ENCODE data around the gene CHKA. TPM values are rescaled to one million over a fixed set of nuclear protein-coding genes. Genes with fewer than 3 reads are reported as not detected.

CHKA gene
- total RNA-seq, 2 donors from 2014 or later: 72.1 to 92.6 TPM

- Histone ChIP-seq H3K4me3 (no peak overlapping the region), H3K36me3 (replicated peaks in 1 of 2; ENCODE audit: insufficient read depth in 1 of 2, low read depth in 2 of 2) (peaks cover 0 to 62% of the 10 kb centered on the region in 2 donors)
- 84 to 94% methylated on average over 3 of the region's 3 CpGs for WGBS, 2 donors
Observed at GRCh38 chr11:68066742-68067141, 54.4 kb downstream of the CHKA start.

GRCh38 chr11:68065841-68066240, 55.3 kb downstream of the CHKA start:
- 79 to 87% methylated on average over 5 of the region's 5 CpGs for WGBS, 2 donors
- no peak overlapping the region for H3K4me3 ChIP-seq
- ATAC-seq: no peak
- DNase-seq: no peak
- intact Hi-C loops (cut with DNase I): no loop called here
- TF ChIP-seq CTCF (IDR thresholded peaks at IDR 0.05): no peak
- TF ChIP-seq POLR2A (IDR thresholded peaks at IDR 0.05): no peak
- no peaks in the 10 kb centered on the region for H3K4me1 ChIP-seq
- peaks cover 0 to 65% of the 10 kb centered on the region in 2 donors for H3K36me3 ChIP-seq (replicated peaks in 1 of 2; ENCODE audit: insufficient read depth in 1 of 2, low read depth in 2 of 2)
- no peaks in the 10 kb centered on the region for H3K27me3 ChIP-seq
- no peak overlapping the region for H3K27ac ChIP-seq
- H3K9me3 ChIP-seq: no peaks in the 10 kb centered on the region

More at GRCh38 chr11:68066742-68067141, 54.4 kb downstream of the CHKA start:
- DNase-seq: no peak
- no peak for ATAC-seq
- intact Hi-C loops (cut with DNase I): no loop called here
- H3K4me1 ChIP-seq: no peaks in the 10 kb centered on the region
- no peak overlapping the region for H3K27ac ChIP-seq
- H3K27me3 ChIP-seq: no peaks in the 10 kb centered on the region
- no peaks in the 10 kb centered on the region for H3K9me3 ChIP-seq
- TF ChIP-seq POLR2A (IDR thresholded peaks at IDR 0.05) (no peak), CTCF (IDR thresholded peaks at IDR 0.05) (no peak)

GRCh38 chr11:68064926-68065325, 56.3 kb downstream of the CHKA start:
- TF ChIP-seq CTCF (IDR thresholded peaks at IDR 0.05) (no peak), POLR2A (IDR thresholded peaks at IDR 0.05) (no peak)
- WGBS, 2 donors: 83 to 91% methylated on average over 2 of the region's 2 CpGs
- Histone ChIP-seq H3K4me3 (no peak overlapping the region), H3K27ac (no peak overlapping the region), H3K4me1 (no peaks in the 10 kb centered on the region), H3K27me3 (no peaks in the 10 kb centered on the region), H3K36me3 (replicated peaks in 1 of 2; ENCODE audit: insufficient read depth in 1 of 2, low read depth in 2 of 2) (peaks cover 0 to 71% of the 10 kb centered on the region in 2 donors), H3K9me3 (no peaks in the 10 kb centered on the region)
- ATAC-seq (no peak), DNase-seq (no peak)
- intact Hi-C loops (cut with DNase I): no loop called here

GRCh38 chr11:68061508-68061907, 59.7 kb downstream of the CHKA start:
- WGBS, 2 donors: 93% methylated on average over 7 of the region's 7 CpGs
- Histone ChIP-seq H3K9me3 (no peaks in the 10 kb centered on the region), H3K27ac (no peak overlapping the region), H3K4me3 (no peak overlapping the region), H3K27me3 (no peaks in the 10 kb centered on the region), H3K4me1 (no peaks in the 10 kb centered on the region), H3K36me3 (replicated peaks in 1 of 2; ENCODE audit: insufficient read depth in 1 of 2, low read depth in 2 of 2) (peaks cover 0 to 48% of the 10 kb centered on the region in 2 donors)
- TF ChIP-seq POLR2A (IDR thresholded peaks at IDR 0.05) (no peak), CTCF (IDR thresholded peaks at IDR 0.05) (no peak)
- ATAC-seq (no peak), DNase-seq (no peak)
- intact Hi-C loops (cut with DNase I): no loop called here

GRCh38 chr11:68057807-68058206, 63.4 kb downstream of the CHKA start:
- WGBS, 2 donors: 90 to 95% methylated on average over 4 of the region's 4 CpGs
- Histone ChIP-seq H3K27me3 (no peaks in the 10 kb centered on the region), H3K36me3 (replicated peaks in 1 of 2; ENCODE audit: insufficient read depth in 1 of 2, low read depth in 2 of 2) (peaks cover 0 to 25% of the 10 kb centered on the region in 2 donors), H3K4me1 (no peaks in the 10 kb centered on the region), H3K4me3 (no peak overlapping the region), H3K9me3 (no peaks in the 10 kb centered on the region), H3K27ac (no peak overlapping the region)
- DNase-seq (no peak), ATAC-seq (no peak)
- no peak for TF ChIP-seq CTCF (IDR thresholded peaks at IDR 0.05)
- no peak for TF ChIP-seq POLR2A (IDR thresholded peaks at IDR 0.05)
- intact Hi-C loops (cut with DNase I): no loop called here

Data from body of pancreas (tissue), 4 donors.